NOMO-1 treated with dmso at 0.1 percent for 144 hours (cell line): Measurements from ENCODE around the gene SAMMSON.

Source experiments
- DNase-seq: peaks from one replicate; lab custom pipeline; 2025; ENCODE audit not compliant: unreplicated experiment; lab: John Stamatoyannopoulos, UW

Gene SAMMSON

DNA sequence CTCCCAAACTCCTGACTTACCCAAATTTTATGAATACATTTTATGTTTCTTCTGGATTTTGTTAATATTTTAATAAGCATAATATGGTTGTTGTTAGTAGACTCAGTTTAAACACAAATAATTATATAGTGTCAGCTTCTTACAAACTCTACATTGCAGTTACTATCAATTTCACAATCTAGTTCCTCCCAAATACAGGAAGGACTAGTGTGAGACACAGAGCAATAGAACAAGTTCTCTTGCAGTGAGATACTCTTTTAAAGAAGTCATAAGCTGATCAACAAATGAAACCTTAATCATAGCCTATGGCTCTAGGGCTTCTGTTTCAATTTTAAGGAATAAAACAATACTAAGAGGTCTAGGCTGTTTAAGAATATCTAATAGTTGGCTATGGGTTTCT is 86.1 kb downstream of the SAMMSON start:
- DNase-seq: peak; percentile 46

DNA sequence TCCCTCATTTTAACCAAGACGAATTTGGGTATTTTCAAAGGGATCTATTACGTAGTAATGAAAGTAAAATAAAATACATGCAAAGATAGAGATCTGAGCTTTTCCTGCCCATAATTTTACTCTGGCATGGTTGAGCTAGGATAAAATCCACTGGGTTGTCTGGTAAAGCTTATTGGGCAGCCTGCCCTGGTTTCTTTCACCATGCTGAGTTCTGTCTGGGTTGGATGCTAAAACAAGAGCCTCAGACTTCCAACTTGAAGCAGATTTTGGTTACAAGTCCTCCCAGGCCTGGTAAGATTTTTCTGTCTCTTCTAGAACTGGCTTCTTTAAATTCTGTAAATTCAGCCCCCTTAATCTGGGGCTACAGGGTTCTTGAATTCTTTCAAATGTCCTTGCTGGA is 86.8 kb downstream of the SAMMSON start:
- DNase-seq: no peak

DNA sequence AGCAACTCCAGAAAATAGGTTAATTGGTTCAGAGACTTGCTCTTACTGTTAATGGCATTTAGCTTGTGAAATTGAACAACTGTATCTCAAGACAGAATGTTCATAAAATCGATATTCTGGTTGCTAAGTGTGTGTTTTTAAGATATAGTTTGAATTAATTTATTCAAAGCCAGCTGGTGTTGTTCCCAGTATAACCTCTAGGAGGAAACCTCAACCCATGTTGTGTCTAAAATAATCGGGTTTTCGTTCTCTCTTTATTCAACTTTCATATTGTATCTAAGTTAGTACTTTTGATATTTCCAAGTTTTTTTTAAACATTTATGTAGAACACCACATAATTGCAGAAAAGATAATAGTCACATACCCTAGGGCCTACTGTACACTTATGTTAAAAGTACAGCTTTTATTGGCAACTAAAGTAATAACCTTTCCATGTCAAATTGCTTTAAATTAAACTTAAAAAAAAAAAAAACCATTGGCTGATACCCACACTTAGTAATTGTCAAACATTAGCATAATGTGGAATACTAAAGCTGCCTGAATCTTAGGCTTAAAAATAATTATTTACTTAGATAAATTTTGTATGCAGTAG is 90.9 kb downstream of the SAMMSON start:
- no peak for DNase-seq

DNA sequence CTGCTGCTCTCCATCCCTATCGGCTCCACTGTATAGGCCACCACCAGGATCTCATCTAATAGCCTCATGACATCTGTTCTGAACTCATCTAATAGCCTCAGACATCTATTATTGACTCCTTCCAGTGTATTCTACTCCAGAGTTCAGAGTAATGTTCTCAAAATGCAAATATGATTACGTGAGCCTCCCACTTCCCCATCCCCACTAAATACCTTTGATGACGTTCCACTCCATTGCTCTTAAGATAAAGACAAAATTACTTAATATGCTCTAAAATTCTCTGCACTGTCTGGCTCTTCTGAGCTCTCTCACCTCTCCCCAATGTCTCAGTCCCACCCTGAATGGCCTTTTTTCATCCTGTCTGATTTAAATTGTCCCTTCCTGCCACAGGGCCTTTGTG is 94.7 kb downstream of the SAMMSON start:
- no peak for DNase-seq

DNA sequence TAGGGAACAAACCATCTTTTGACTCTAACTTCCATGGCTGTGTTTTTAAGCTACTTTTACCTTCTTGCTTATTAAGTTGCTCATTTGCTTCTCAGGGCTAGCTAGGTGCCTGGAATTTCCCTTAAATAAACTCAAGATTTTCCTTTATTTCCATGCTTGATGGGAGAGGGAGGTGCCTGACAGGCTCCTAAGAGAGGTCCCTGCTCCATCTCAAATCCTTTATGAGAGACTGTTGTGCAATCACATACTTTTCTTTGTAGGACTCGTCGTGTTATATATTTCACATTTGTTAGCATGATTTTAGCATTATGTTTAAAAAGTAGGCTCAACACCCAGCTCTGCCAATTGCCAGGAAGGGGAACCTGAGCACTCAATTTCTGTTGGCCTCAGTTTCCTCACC is 95.7 kb downstream of the SAMMSON start:
- DNase-seq: no peak

DNA sequence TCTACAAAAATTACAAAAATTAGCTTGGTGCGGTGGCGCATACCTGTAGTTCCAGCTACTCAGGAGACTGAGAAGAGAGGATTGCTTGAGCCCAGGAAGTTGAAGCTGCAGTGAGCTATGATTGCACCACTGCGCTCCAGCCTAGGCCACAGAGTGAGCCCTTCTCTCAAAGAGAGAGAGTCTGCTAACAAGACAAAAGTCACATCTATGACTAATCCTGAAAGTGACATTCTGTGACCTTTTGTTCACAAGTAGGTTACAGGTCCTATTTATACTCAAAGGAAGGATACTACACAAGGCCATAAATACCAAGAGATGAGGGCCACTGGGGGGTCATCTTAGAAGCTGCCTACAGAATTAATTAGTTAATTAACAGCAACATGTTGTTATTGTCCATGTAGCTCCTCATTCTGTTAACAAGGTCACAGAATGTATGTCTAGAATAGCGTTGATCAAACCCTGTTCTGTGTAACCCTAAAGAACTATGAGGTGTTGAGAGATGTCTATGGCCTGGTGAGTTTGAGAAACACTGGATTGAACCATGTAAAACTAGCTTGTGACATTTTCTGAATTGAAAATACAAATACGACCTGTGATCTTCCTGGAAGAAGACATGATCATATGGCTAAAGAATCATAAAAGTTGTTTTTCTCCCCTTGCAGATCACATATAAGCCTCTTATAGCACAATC is 97.0 kb downstream of the SAMMSON start:
- DNase-seq: no peak

DNA sequence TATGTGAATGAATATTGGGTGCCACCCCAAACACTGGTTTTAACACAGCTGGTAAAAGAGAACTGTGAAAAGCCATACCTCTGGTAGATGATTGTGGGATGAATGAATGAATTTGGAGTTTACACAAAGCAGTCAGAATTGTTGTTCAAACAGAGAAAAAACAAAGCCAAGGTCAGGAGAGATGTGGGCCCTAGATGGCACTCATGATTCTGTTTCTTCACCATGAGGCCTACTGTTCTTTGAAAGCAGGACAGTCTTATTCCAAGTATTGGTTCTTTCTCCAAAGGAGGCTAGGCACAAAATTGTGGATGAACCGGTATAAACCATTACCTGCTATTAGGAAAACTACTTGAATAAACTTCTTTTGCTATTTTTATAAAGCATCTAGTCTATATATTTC is 97.6 kb downstream of the SAMMSON start:
- no peak for DNase-seq

DNA sequence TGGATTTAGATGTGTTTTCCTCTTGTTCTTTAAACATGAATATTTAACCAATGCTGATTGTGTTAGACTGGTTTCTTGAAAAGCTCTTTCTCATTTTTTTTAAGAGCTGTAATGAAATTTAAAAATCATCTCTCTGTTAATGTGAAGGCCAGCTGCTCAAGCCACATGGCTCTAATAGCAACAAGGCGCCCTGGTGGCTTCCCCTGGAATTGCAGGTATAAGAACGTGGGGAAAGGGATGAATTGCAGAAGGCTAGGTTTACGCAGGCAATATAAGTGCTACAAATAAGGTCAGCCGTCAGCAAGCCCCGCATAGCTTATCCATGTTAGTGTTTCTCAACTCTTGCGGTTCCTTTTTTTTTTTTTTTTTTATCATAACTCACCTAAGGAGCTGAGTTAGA is 108.5 kb downstream of the SAMMSON start:
- no peak for DNase-seq

DNA sequence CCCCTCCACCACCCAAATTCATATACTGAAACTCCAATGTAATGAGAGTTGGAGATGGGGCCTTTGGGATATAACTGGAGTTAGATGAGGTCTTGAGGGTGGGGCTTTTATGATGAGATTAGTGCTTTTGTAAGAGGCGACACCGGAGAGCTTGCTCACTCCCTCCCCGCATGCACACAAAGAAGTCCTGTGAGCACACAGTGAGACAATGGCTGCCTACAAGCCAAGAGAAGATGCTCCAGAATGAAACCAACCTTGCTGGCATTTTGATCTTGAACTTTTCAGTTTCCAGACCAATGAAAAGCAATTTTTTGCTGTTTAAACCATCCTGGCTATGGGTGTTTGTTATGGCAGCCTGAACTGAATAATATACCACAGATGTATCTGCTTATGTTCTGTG is 109.0 kb downstream of the SAMMSON start:
- no peak for DNase-seq

DNA sequence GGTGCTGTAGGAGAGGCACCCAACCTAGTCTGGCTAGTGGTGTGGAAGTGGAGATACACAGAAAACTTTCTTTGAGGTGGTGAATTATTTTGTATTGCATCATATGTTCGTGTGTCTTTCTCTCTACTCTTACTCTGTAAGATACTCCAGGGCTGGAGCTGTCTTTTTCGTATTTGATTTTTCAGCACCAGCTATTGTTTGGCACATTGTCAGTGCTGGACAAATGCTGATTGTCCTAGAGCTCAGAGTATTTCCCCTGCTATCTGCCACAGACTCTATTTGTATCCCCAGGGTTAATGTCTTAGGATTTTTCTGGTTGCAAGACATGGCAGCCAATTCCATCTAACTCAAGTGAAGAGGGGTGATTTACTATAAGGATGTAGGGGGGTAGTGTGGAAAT is 110.5 kb downstream of the SAMMSON start:
- no peak for DNase-seq

DNA sequence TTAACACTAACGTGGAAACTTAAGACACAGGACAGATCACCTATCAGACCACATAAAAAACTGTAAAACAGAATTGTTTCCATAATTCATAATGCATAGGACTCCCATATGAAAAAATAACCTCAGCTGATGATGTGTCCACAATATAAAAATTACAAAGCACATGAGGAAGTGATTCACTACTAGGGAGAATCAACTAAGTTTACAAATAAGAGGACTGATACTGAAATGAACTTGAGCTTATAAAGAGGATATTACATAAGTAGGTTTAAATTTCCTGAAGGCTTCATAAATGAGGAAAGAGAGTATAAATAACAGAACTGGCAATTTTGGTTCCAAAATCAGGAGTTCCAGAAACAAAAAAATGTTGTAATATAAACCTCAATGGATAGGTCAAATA is 111.9 kb downstream of the SAMMSON start:
- no peak for DNase-seq

DNA sequence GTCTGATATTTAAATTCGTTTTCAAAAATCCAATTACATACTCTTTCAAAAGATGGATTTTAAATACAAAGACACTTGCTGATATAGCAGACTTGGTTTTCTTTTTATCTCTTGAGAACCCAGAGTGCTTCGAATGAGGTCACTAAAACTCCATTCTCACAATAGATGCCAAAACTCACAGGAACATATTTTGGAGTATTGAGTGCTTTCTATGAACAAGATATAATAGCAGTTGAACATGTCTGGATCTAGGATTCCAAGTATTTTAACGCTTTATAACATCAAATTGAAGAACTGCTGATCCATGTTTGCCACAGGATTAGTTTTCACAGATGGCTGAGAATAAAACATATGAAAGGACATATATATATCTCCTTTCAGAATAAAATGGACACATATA is 113.2 kb downstream of the SAMMSON start:
- DNase-seq: no peak

DNA sequence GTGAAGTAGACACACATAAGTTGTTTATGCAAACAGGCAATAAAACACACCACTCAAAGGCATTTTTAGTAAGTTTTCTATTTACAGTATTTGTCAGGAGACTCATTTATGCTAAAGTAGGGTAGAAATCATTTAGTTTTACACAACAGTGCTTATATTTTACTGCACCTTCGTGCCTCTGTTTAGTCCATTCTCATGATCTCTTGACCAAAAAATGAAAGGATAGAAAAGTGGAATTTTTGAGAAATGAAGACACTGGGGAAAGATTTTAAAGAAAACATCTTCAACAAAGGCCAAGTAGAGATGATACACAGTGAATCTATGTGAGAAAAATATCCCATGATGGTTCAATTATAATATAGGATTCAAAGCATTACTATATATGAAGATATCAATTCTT is 114.9 kb downstream of the SAMMSON start:
- DNase-seq: no peak

DNA sequence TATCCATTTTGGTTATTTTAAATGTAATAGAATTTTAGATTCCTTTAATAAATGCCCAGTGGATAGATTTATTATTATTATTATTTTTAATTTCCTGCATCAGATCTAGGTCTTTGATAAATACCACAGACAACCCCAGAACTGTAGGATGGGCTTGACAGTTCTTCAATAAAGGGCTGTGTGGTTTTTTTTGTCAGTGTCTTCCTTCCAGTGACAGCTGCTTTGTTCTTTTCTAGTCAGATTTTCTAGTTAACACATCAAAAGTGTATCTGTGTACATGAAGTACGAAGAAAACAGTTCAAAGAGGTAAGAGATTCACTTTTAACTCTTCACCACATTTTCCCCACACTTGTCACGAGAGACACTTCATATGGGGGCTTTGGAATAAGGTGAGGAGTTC is 120.3 kb downstream of the SAMMSON start:
- DNase-seq: no peak
